Transverse colon (tissue), 4 donors: ENCODE data around the gene OPTN. TPM values are rescaled to one million over a fixed set of nuclear protein-coding genes. Genes with fewer than 3 reads are reported as not detected.
"Not testable (repeated sequence)": the region's sequence is repeated elsewhere in the genome, so short reads cannot be mapped to it uniquely, and the experiment has no call there.

Source experiments
- DNase-seq: peaks from one replicate; pipeline ENCODE4 v3.0.0-alpha.2; 2019
- H3K27ac ChIP-seq, 4 donors: fragments of 200-600 bp; sonication (generic); 2 replicates each; pipeline ENCODE4 v1.5.1; 2016 to 2018; ENCODE audit warnings: inconsistent platforms in 4 of 4
- H3K27me3 ChIP-seq: fragments of 200-600 bp; sonication (generic); 2 replicates; pipeline ENCODE4 v1.5.1; 2017; ENCODE audit warnings: inconsistent platforms
- H3K36me3 ChIP-seq, 4 donors: fragments of 200-600 bp; sonication (generic); 2 replicates each; pipeline ENCODE4 v1.5.1; 2017 to 2019; ENCODE audit warnings: inconsistent platforms in 4 of 4
- H3K4me1 ChIP-seq, 4 donors: fragments of 200-600 bp; sonication (generic); 2 replicates each; pipeline ENCODE4 v1.5.1; 2017 to 2020; ENCODE audit warnings: inconsistent platforms in 4 of 4
- H3K4me3 ChIP-seq, 4 donors: fragments of 200-600 bp; sonication (generic); 1 replicate in 1 of 4; 2 replicates in 3 of 4; pipeline versions ENCODE4 v1.5.1 to v1.6.1; 2017 to 2019; ENCODE audit warnings: inconsistent platforms in 4 of 4
- H3K9me3 ChIP-seq, 2 donors: fragments of 200-600 bp; sonication (generic); 2 replicates each; pipeline ENCODE4 v1.5.1; 2017 to 2019; ENCODE audit warnings: inconsistent platforms in 2 of 2
- EP300 ChIP-seq: sonication (generic); formaldehyde crosslinking; IDR thresholded peaks from one replicate; pipeline ENCODE4 v1.6.1; 2017; ENCODE audit warnings: antibody characterized with exemption, low read depth
- POLR2A ChIP-seq: fragments of 450-650 bp; IDR thresholded peaks from one replicate; pipeline ENCODE4 v1.6.1; 2016; ENCODE audit warnings: antibody characterized with exemption, mild to moderate bottlenecking, moderate library complexity
- POLR2AphosphoS5 ChIP-seq, 3 donors: sonication (generic); formaldehyde crosslinking; IDR thresholded peaks; one replicate each; pipeline ENCODE4 v1.6.1; 2016; ENCODE audit warnings: antibody characterized with exemption in 3 of 3
- WGBS, 2 donors: methylation state at CpG; one replicate each; pipeline ENCODE4 v1.1.5; 2018; ENCODE audit warnings: low coverage in 1 of 2; 5-methylcytosine and 5-hydroxymethylcytosine counted together
- in situ Hi-C, 4 donors: fragments of 200-750 bp; cut with MboI; loops; one replicate each; pipeline versions ENCODE4 v1.15.0 to v1.15.1; 2017; ENCODE audit warnings: low sequenced_read_pairs in 3 of 4, low pct_ligation_motif_present in 1 of 4, low pct_unique_long_range_greater_than_20kb in 1 of 4
- intact Hi-C: fragments of 100-400 bp; cut with DNase I; formaldehyde crosslinking; loops from one replicate; pipeline ENCODE4 v1.15.1; 2023; ENCODE audit warnings: low total_unique reads
- total RNA-seq, 4 donors: library from RNA; depleted of rRNA; stranded (reverse); fragments of >200 nt; gene quantifications; one replicate each; pipeline ENCODE4 v1.1.0, GENCODE V29; 2016
- TF ChIP-seq, protein P1 (sequence below), 5 experiments: fragments of 200-600 bp in 3 of 5; fragments of 450-650 bp in 2 of 5; sonication (generic) in 3 of 5; IDR thresholded peaks; 1 replicate in 2 of 5; 2 replicates in 3 of 5; pipeline ENCODE4 v1.5.1; 2016 to 2017; ENCODE audit warnings: antibody characterized with exemption in 5 of 5, inconsistent platforms in 3 of 5, mild to moderate bottlenecking in 2 of 5, moderate library complexity in 1 of 5

The OPTN gene
- total RNA-seq, result 10 to 100 TPM; 39.2 to 74.8 (median 66.3) TPM

DNA sequence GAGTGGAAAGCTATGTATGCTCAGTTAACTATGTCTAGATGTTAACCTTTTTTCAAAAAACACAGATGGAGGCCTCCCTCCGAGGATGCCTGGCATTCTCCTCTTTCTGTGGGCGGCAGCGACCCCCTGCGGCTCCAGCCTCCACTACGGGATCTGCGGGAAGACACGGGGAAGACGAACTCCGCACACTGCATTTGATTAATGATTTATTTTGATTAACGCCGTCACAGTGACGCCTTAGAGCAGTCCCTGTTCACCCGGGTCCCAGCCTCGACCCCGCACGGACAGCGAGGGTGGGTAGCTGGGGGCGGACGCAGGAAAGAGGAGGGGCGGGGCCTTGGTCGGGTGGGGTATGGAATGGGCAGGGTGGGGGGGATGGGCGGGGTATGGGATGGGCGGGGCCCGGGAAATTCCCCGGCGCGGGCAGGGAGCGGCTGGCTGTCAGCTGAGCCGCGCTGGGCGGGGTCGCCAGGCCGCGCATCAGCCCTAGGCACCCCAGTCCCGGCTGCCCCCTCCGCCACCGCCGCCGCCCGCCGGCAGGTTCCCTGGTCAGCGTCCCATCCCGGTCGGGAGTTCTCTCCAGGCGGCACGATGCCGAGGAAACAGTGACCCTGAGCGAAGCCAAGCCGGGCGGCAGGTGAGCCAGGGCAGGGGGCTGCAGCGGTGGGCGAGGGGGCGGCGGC lies at the start of gene OPTN:
Gene OPTN (plus strand): TSS at position 498 of the 683 bp plus-strand sequence. CDS start 8,960 bp downstream, outside the sequence.
- DNase-seq, result peak; percentile 84
- TF ChIP-seq EP300, result no peak
- TF ChIP-seq, protein P1, sequence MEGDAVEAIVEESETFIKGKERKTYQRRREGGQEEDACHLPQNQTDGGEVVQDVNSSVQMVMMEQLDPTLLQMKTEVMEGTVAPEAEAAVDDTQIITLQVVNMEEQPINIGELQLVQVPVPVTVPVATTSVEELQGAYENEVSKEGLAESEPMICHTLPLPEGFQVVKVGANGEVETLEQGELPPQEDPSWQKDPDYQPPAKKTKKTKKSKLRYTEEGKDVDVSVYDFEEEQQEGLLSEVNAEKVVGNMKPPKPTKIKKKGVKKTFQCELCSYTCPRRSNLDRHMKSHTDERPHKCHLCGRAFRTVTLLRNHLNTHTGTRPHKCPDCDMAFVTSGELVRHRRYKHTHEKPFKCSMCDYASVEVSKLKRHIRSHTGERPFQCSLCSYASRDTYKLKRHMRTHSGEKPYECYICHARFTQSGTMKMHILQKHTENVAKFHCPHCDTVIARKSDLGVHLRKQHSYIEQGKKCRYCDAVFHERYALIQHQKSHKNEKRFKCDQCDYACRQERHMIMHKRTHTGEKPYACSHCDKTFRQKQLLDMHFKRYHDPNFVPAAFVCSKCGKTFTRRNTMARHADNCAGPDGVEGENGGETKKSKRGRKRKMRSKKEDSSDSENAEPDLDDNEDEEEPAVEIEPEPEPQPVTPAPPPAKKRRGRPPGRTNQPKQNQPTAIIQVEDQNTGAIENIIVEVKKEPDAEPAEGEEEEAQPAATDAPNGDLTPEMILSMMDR (IDR thresholded peaks at IDR 0.05), result peak; percentile 43 to 63 (median 58)
- TF ChIP-seq POLR2AphosphoS5 (IDR thresholded peaks at IDR 0.05), result peak; percentile 52 to 87 (median 84)
- peak; percentile 80 for TF ChIP-seq POLR2A
- peak within 1 kb of the TSS; percentile 50 to 95 (median 78) for H3K4me3 ChIP-seq
- peaks cover 3 to 30% (median 16%) of the 10 kb centered on the region in 4 donors for H3K4me1 ChIP-seq
- H3K27me3 ChIP-seq, result no peaks in the 10 kb centered on the region
- in situ Hi-C loops (loop anchor here in 1 of 4 donors (25.0 kb wide), 1 partner anchor 838 kb away; no protein-coding TSS in a partner anchor), intact Hi-C loops (loop anchor here (5.0 kb wide), 1 partner anchor 1903 kb away; no protein-coding TSS in a partner anchor)
- H3K36me3 ChIP-seq, result no peaks in the 10 kb centered on the region
- peak within 1 kb of the TSS; percentile 91 to 99 (median 93) for H3K27ac ChIP-seq
- no peaks in the 10 kb centered on the region for H3K9me3 ChIP-seq
- 0 to 1% methylated on average over 5 to 48 of the region's 54 CpGs for WGBS, 2 donors

GRCh38 chr10:13051126-13051694 lies 48.8 kb upstream of the OPTN start:
- Histone ChIP-seq H3K27me3 (no peaks in the 10 kb centered on the region), H3K9me3 (no peaks in the 10 kb centered on the region), H3K4me1 (no peaks in the 10 kb centered on the region), H3K36me3 (no peaks in the 10 kb centered on the region), H3K4me3 (no peak overlapping the region), H3K27ac (no peak overlapping the region)
- 66 to 100% methylated on average over 1 to 7 of the region's 7 CpGs for WGBS, 2 donors
- no peak for DNase-seq
- TF ChIP-seq POLR2AphosphoS5 (IDR thresholded peaks at IDR 0.05), result no peak
- no peak for TF ChIP-seq POLR2A
- TF ChIP-seq, protein P1 (IDR thresholded peaks at IDR 0.05), result no peak
- no peak for TF ChIP-seq EP300
- intact Hi-C loops (loop anchor here (10.0 kb wide), 1 partner anchor 1476 kb away; no protein-coding TSS in a partner anchor), in situ Hi-C loops (loop anchor here in 1 of 4 donors (25.0 kb wide), 1 partner anchor 789 kb away; no protein-coding TSS in a partner anchor)

- H3K4me1 ChIP-seq, H3K27me3 ChIP-seq, DNase-seq, H3K36me3 ChIP-seq, H3K9me3 ChIP-seq, H3K27ac ChIP-seq, H3K4me3 ChIP-seq: not testable (repeated sequence)
- WGBS, 2 donors, result 73 to 80% methylated on average over 1 of the region's 1 CpG
- intact Hi-C loops, result loop anchor here (10.0 kb wide), 1 partner anchor 1478 kb away; no protein-coding TSS in a partner anchor
- in situ Hi-C loops, result loop anchor here in 1 of 4 donors (25.0 kb wide), 1 partner anchor 791 kb away; no protein-coding TSS in a partner anchor
These were observed 46.8 kb upstream of the OPTN start for GRCh38 chr10:13053208-13053607.

GRCh38 chr10:13053794-13054462 lies 46.0 kb upstream of the OPTN start:
- Histone ChIP-seq H3K27ac (no peak overlapping the region), H3K4me3 (no peak overlapping the region), H3K27me3 (no peaks in the 10 kb centered on the region), H3K4me1 (no peaks in the 10 kb centered on the region), H3K9me3 (no peaks in the 10 kb centered on the region), H3K36me3 (no peaks in the 10 kb centered on the region)
- in situ Hi-C loops (loop anchor here in 1 of 4 donors (25.0 kb wide), 1 partner anchor 792 kb away; no protein-coding TSS in a partner anchor), intact Hi-C loops (loop anchor here (10.0 kb wide), 1 partner anchor 1479 kb away; no protein-coding TSS in a partner anchor)
- WGBS, 2 donors, result 56 to 82% methylated on average over 2 to 7 of the region's 7 CpGs
- DNase-seq, result no peak
- no peak for TF ChIP-seq EP300
- TF ChIP-seq POLR2A, result no peak
- TF ChIP-seq, protein P1 (IDR thresholded peaks at IDR 0.05), result no peak
- no peak for TF ChIP-seq POLR2AphosphoS5 (IDR thresholded peaks at IDR 0.05)
